GF-D8 (cell line): ENCODE data around the gene ARPC2.

Source experiments
- DNase-seq: peaks from one replicate; lab custom pipeline; 2025; lab: John Stamatoyannopoulos, UW

ARPC2 gene

GRCh38 chr2:218255446-218255845 lies 38.5 kb downstream of the ARPC2 start:
- no peak for DNase-seq

GRCh38 chr2:218256612-218257350 lies 39.8 kb downstream of the ARPC2 start:
- DNase-seq = no peak

- DNase-seq = peak; percentile 21
Measured at GRCh38 chr2:218257390-218257981, 40.5 kb downstream of the ARPC2 start.

GRCh38 chr2:218259099-218259961 lies 42.3 kb downstream of the ARPC2 start:
- DNase-seq = no peak

GRCh38 chr2:218260166-218260565 lies 43.2 kb downstream of the ARPC2 start:
- DNase-seq = no peak

- no peak for DNase-seq
Measured at GRCh38 chr2:218260742-218261422, 43.9 kb downstream of the ARPC2 start, which contains the start of gene GPBAR1. Gene GPBAR1, plus strand, starts transcription at chr2:218261015. Its CDS starts 1,710 bp downstream, at chr2:218262725.

- DNase-seq = no peak
Measured at GRCh38 chr2:218261423-218262236, 44.6 kb downstream of the ARPC2 start.

GRCh38 chr2:218262237-218262600 lies 45.2 kb downstream of the ARPC2 start:
- no peak for DNase-seq

- no peak for DNase-seq
Measured at GRCh38 chr2:218262631-218263586, 45.9 kb downstream of the ARPC2 start.

GRCh38 chr2:218263817-218264641 lies 47.0 kb downstream of the ARPC2 start:
- no peak for DNase-seq

GRCh38 chr2:218264773-218265561 lies 48.0 kb downstream of the ARPC2 start:
- DNase-seq = no peak

- DNase-seq = no peak
Measured at GRCh38 chr2:218265626-218266025, 48.6 kb downstream of the ARPC2 start.

GRCh38 chr2:218266316-218266979 lies 49.5 kb downstream of the ARPC2 start:
- no peak for DNase-seq

- DNase-seq = no peak
Measured at GRCh38 chr2:218267259-218267658, 50.3 kb downstream of the ARPC2 start.

- peak; percentile 98 for DNase-seq
Measured at GRCh38 chr2:218269900-218270720, 53.1 kb downstream of the ARPC2 start, which contains the start of the genes AAMP and PNKD. Gene AAMP, minus strand, starts transcription at chr2:218270137. Its CDS starts 51 bp downstream, at chr2:218270086. Gene PNKD, plus strand, starts transcription at chr2:218270519. Its CDS starts 17 bp downstream, at chr2:218270536.

GRCh38 chr2:218270721-218271486 lies 53.9 kb downstream of the ARPC2 start:
- no peak for DNase-seq
